ENCODE data around the gene IGF1.
"Not testable (repeated sequence)": the region's sequence is repeated elsewhere in the genome, so short reads cannot be mapped to it uniquely, and the experiment has no call there.

Gene IGF1

GRCh38 chr12:102462795-102463465 lies 17.4 kb downstream of the IGF1 start:
- FAIRE-seq (no peak), DNase-seq (ENCODE audit: low spot score) (no peak)

- DNase-seq (ENCODE audit: low spot score) (no peak), FAIRE-seq (no peak)
Observed at GRCh38 chr12:102462386-102462785, 18.0 kb downstream of the IGF1 start.

GRCh38 chr12:102461501-102461900 lies 18.9 kb downstream of the IGF1 start:
- FAIRE-seq, result no peak
- no peak for DNase-seq (ENCODE audit: low spot score)

GRCh38 chr12:102459314-102459713 lies 21.0 kb downstream of the IGF1 start:
- DNase-seq (ENCODE audit: low spot score) (no peak), FAIRE-seq (no peak)

- DNase-seq (ENCODE audit: low spot score) (no peak), FAIRE-seq (no peak)
Observed at GRCh38 chr12:102454808-102455760, 25.3 kb downstream of the IGF1 start.

GRCh38 chr12:102454330-102454729 lies 26.0 kb downstream of the IGF1 start:
- no peak for DNase-seq (ENCODE audit: low spot score)

GRCh38 chr12:102452605-102453004 lies 27.8 kb downstream of the IGF1 start:
- no peak for DNase-seq (ENCODE audit: low spot score)
- FAIRE-seq, result no peak

More at GRCh38 chr12:102454330-102454729, 26.0 kb downstream of the IGF1 start:
- FAIRE-seq, result no peak

- not testable (repeated sequence) for DNase-seq (ENCODE audit: low spot score); FAIRE-seq
Observed at GRCh38 chr12:102449018-102449417, 31.3 kb downstream of the IGF1 start.

GRCh38 chr12:102447426-102447825 lies 32.9 kb downstream of the IGF1 start:
- DNase-seq (ENCODE audit: low spot score); FAIRE-seq: not testable (repeated sequence)

- FAIRE-seq (no peak), DNase-seq (ENCODE audit: low spot score) (no peak)
Observed at GRCh38 chr12:102444707-102445106, 35.7 kb downstream of the IGF1 start.

- no peak for FAIRE-seq
- no peak for DNase-seq (ENCODE audit: low spot score)
Observed at GRCh38 chr12:102444093-102444492, 36.3 kb downstream of the IGF1 start.

GRCh38 chr12:102441077-102441596 lies 39.2 kb downstream of the IGF1 start:
- no peak for FAIRE-seq
- DNase-seq (ENCODE audit: low spot score), result no peak

GRCh38 chr12:102439426-102440405 lies 40.6 kb downstream of the IGF1 start:
- no peak for DNase-seq (ENCODE audit: low spot score)
- no peak for FAIRE-seq

- DNase-seq (ENCODE audit: low spot score), result no peak
- FAIRE-seq, result no peak
Observed at GRCh38 chr12:102438827-102439210, 41.5 kb downstream of the IGF1 start.

- DNase-seq (ENCODE audit: low spot score) (no peak), FAIRE-seq (no peak)
Observed at GRCh38 chr12:102438047-102438826, 42.1 kb downstream of the IGF1 start.

- FAIRE-seq, result no peak
Observed at GRCh38 chr12:102437511-102437910, 42.9 kb downstream of the IGF1 start.

GRCh38 chr12:102436867-102437266 lies 43.5 kb downstream of the IGF1 start:
- DNase-seq (ENCODE audit: low spot score) (no peak), FAIRE-seq (no peak)

More at GRCh38 chr12:102437511-102437910, 42.9 kb downstream of the IGF1 start:
- no peak for DNase-seq (ENCODE audit: low spot score)

GRCh38 chr12:102435827-102436436 lies 44.4 kb downstream of the IGF1 start:
- FAIRE-seq (no peak), DNase-seq (ENCODE audit: low spot score) (no peak)

GRCh38 chr12:102433304-102433703 lies 47.1 kb downstream of the IGF1 start:
- FAIRE-seq, result no peak
- no peak for DNase-seq (ENCODE audit: low spot score)

GRCh38 chr12:102430661-102431060 lies 49.7 kb downstream of the IGF1 start:
- FAIRE-seq (no peak), DNase-seq (ENCODE audit: low spot score) (no peak)

Data from RCC 7860 (cell line).